ENCODE data around the gene SUGP2.
A peak's percentile ranks its signal among the peaks of the same experiment; 100 is the strongest.

Gene SUGP2

DNA sequence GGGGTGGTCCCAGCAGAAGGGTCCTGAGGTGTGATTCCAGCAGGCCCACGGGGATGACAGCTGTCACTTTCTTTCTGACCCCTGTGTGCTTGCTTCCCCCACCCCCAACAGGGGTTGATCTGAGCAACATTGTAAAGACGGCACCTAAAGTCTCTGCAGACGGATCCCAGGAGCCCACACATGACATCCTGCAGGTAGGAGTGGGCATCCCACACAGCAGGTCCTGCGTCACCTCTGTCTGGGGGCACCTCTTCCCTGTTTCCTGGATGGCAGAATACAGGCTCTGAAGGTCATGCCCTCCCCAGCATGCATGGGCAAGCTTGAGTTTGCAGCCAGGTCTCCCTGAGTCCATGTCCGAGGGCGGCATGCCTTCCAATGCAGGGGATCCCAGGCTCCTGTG lies 10.6 kb upstream of the SUGP2 start:
- TF ChIP-seq, protein P1, sequence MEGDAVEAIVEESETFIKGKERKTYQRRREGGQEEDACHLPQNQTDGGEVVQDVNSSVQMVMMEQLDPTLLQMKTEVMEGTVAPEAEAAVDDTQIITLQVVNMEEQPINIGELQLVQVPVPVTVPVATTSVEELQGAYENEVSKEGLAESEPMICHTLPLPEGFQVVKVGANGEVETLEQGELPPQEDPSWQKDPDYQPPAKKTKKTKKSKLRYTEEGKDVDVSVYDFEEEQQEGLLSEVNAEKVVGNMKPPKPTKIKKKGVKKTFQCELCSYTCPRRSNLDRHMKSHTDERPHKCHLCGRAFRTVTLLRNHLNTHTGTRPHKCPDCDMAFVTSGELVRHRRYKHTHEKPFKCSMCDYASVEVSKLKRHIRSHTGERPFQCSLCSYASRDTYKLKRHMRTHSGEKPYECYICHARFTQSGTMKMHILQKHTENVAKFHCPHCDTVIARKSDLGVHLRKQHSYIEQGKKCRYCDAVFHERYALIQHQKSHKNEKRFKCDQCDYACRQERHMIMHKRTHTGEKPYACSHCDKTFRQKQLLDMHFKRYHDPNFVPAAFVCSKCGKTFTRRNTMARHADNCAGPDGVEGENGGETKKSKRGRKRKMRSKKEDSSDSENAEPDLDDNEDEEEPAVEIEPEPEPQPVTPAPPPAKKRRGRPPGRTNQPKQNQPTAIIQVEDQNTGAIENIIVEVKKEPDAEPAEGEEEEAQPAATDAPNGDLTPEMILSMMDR (IDR thresholded peaks at IDR 0.05) = no peak
- no peak overlapping the region for H3K4me3 ChIP-seq
- no peak overlapping the region for H3K27ac ChIP-seq
- DNase-seq (ENCODE audit: low spot score) = no peak

DNA sequence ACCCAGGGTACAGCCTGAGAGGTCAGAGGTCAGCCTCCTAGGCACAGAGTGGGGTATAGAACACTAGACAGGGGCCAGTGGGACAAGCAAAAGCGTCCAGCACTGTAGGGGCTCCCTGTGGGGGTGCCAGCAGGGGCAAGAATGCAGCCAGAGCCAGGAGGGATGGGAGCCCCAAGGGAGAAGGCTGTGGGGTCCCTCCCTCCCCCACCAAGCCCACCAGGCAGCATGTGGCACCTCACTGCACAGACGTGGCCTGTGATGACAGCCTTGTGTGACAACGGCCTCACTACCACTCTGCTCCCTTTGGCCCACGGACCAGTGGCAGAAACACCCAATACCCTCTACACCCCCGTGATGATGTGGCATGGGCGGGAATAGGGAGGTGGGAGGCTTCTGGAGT lies 10.2 kb upstream of the SUGP2 start:
- Histone ChIP-seq H3K27ac (no peak overlapping the region), H3K4me3 (no peak overlapping the region)
- no peak for DNase-seq (ENCODE audit: low spot score)
- TF ChIP-seq, protein P1 (IDR thresholded peaks at IDR 0.05) = no peak

DNA sequence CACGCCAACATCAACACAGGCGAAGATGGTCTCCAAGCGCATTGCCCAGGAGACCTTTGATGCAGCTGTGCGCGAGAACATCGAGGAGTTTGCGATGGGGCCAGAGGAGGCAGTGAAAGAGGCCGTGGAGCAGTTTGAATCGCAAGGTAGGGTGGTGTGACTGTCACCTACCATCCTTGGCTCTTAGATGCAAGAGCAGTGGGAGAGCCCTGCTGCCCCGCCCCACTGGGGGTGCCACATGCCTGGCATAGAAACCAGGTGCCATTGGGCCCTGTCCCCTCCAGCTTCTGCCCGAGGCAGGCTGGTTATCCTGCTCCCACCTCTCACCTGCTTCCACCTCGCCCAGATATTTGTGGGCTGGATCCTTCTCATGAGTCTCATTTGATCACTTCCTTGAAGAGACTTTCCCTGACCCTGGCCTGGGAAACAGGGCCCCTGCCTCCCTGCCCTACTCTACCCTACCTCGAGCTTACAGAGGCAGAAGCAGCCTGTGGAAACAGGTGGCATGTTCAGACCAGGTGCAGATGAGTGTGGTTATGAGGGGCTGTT lies 9.5 kb upstream of the SUGP2 start:
- no peak overlapping the region for H3K27ac ChIP-seq

DNA sequence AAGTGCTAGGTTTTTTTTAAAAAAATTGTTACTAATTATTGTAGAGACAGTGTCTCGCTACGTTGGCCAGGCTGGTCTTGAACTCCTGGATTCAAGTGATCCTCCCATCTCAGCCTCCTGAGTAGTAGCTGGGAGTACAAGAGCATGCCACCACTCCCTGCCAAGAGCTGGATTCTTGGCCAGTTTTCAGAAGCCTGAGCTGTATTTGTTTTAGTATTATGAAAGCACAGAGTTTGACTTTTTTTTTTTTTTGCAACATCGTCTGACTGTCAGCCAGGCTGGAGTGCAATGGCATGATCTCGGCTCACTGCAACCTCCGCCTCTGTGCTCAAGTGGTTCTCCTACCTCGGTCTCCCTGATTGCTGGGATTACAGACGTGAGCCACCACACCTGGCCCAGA lies 7.1 kb upstream of the SUGP2 start:
- peak overlapping the region in 1 of 2 donors; percentile 4 for H3K27ac ChIP-seq
- H3K4me3 ChIP-seq = no peak overlapping the region
- no peak for DNase-seq (ENCODE audit: low spot score)
- TF ChIP-seq, protein P1 (IDR thresholded peaks at IDR 0.05) = no peak

More for the DNA sequence above, 9.5 kb upstream of the SUGP2 start:
- no peak for DNase-seq (ENCODE audit: low spot score)
- no peak overlapping the region for H3K4me3 ChIP-seq
- TF ChIP-seq, protein P1 (IDR thresholded peaks at IDR 0.05) = no peak

DNA sequence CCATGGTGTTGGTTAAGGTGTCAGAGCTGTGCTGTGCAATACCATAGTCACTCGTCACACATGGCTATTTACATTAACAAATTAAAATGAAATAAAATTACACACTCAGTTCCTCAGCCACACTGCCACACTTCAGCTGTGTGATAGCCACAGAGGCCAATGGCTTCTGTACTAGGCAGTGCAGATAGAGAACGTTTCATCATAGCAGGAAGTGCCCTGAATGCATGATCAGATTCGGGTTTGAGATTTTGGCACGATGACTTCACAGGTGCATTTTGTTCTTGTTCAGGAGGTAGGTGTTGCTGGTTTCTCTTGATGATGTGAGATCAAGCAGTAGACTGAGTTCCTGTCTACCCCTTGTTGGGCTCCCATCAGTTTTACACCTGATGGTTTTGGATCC lies 6.6 kb upstream of the SUGP2 start:
- Histone ChIP-seq H3K27ac (peak overlapping the region in 1 of 2 donors; percentile 4), H3K4me3 (no peak overlapping the region)
- no peak for DNase-seq (ENCODE audit: low spot score)
- TF ChIP-seq, protein P1 (IDR thresholded peaks at IDR 0.05) = no peak

DNA sequence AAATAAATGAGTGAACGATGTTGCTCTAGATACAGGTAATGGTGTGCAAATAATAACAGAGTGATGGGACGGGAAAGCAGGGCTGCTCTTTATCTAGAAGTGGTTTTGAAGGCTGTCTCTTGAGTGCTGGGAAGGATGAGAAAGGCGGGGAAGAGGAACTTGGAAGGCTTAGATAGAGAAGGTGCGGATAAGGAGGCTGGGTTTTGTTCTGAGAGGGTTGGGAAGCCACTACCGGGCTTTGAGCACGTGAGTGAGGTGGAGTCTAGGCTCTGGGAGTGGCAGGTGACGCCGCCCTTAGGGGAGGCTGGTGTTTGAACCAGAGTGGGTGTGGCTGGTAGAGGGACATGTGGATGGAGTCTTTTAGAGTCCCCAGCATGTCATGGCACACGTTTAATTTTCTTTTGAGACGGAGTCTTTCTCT lies 897 bp upstream of the SUGP2 start:
- no peak for DNase-seq (ENCODE audit: low spot score)
- peak overlapping the region; percentile 92 for H3K4me3 ChIP-seq
- TF ChIP-seq, protein P1 (IDR thresholded peaks at IDR 0.05) = no peak
- peak overlapping the region in 1 of 2 donors; percentile 96 for H3K27ac ChIP-seq

DNA sequence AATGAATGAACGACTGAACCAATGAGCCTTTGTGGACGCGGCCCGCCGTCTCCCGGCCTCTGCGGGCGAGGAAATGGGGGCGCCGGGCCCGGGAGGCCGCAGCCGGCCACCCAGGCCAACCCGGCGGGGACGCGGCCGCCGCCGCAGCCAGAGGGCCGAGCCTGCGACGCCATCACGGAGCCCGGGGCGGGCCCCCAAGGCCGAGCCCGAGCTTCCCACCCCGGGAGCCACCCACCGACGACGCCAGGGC lies 216 bp downstream of the SUGP2 start:
- Histone ChIP-seq H3K27ac (peak overlapping the region; percentile 93 to 96), H3K4me3 (peak overlapping the region; percentile 92)
- DNase-seq (ENCODE audit: low spot score) = no peak
- TF ChIP-seq, protein P1 (IDR thresholded peaks at IDR 0.05) = no peak

Data from coronary artery (tissue), 2 donors.